IPS-11a (cell line): ENCODE results near the gene SMIM41.
A peak's percentile ranks its signal among the peaks of the same experiment; 100 is the strongest.

ENCODE experiments used
- H3K4me3 ChIP-seq: one replicate; pipeline ENCODE4 v1.5.1; 2013; ENCODE audit warnings: low read depth, low read length, control low read depth

SMIM41 gene

DNA sequence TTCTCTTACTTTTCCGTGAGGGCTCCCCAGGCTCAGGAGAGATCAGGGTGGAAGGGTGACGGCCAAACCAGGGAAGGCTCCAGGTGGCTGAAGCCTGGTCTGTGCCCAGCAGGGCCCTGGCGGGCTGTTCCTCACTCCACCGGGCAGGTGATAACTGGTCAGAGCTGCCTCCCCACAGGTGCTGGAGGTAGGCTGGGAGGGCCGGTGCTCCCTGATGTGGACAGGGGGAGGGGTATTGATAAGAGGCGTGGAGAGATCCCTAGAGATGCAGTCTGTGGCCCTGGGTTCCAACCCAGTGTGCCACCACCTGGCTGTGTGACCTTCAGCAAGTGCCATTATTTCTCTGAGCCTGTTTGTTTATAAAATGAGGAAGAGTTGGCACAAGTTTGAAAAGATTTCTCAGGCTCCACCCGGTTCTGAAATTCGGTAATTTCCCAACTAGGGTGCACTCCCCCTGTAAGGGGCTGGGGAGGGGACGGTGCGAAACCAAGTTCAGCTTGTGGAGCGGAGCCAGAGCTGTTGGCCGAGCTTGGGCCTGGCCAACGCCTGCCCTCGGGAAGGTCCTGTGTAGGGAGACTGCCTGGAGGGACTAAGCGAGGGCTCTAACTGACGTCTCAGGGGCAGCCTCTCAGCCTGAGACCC lies 29.3 kb upstream of the SMIM41 start:
- peak overlapping the region; percentile 53 for H3K4me3 ChIP-seq

DNA sequence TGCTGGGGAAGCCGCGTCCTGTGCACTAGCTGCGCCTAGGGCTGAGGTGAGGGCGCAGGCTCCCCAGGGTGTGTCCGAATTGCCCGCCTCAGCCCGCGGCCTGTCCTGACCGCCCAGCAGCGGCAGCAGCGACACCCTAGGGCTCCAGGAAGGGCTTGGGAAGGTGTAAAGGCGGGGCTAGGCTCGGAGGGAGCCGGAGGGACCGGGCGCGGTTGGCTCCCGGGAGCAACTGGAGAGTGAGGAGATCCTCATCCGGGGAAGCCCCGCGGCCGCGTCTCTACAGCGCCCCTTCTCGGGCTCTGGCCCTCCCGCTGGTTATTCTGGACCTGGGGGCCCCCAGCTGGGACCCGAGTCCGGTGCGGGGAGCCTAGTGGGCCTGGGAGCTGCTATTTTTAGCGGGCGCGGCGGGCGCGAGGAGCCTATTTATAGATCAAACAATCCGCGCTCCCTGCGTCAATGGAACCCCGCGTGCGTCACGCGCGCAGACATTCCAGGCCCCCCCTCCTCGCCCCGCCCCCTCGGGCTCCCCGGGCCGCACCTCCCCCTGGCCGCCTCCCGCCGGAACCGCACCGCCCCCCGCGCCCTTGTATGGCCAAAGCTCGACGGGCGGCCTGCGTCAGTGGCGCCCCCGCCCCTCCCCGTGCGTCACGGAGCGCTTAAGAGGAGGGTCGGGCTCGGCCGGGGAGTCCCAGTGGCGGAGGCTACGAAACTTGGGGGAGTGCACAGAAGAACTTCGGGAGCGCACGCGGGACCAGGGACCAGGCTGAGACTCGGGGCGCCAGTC lies 28.6 kb upstream of the SMIM41 start, which contains the start of gene NR4A1:
Gene NR4A1 (plus strand): TSS at position 685 of the 784 bp plus-strand sequence. CDS start 2,887 bp downstream, outside the sequence.
- peak within 1 kb of the TSS; percentile 53 for H3K4me3 ChIP-seq

DNA sequence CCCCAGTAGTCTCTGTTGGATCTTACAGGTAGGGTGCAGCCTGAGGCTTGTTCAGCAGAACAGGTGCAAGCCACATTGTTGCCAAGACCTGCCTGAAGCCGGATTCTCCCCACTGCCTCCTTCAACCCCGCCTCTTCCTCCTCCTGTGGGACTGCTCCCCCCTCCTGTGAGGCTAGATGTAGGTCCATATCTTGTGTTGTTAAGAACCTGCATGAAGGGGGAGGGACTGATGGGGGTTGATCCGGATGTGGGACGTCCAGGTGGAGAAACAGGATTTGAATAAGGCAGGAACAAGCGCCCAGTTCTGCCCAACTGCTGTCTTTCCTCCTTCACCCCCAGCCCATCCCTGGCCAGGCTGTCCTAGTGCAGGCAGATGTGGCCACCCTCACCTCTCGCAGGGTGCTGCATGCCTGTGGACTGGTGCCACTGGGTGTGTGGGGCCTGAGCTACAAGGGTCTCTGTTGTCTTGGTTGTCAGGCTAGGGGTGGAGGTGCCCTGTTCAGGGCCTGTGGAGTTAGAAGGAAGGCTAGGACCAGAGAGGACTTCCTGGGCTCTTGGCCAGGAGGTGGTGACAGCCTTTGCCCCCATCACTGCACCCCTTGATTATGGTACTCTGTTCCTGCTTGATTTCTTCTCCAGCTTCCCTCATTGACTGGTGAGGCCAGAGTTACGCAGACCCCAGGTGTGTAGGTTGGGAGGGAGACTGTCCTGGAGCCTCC lies 26.9 kb upstream of the SMIM41 start:
- no peak overlapping the region for H3K4me3 ChIP-seq

DNA sequence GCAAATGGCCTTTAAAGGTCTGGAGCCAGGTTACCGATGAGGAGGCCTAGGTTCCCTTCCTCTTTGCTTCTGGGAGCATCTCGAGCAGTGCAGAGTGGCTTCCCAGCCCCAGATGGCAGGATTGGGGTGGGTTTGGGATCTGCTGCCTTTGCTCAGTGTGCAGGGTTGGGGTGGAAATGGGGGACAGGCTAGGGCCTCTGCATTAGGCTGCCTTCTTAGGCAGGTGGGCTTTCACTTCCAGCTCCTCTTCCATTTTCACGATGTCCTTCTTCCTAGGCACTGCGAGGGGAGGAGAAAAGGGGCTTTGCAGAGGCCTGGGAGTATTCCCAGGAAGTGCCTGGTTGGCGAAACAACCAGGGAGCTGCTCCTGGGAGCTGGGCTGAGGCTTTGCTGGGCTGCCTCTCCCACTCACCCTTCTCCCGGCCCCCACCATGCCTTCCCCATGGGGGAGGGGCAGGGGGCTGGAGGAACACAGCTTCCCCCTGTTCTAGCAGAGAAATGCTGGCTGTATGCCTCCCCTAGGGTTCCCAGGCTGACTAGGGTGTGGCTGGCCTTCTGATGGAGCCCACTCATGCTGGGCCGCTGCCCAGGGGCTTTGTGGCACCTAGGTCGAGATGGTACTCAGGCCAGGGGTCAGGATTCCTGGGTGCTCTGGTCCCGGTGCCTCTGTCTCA lies 25.8 kb upstream of the SMIM41 start:
- H3K4me3 ChIP-seq, result no peak overlapping the region

DNA sequence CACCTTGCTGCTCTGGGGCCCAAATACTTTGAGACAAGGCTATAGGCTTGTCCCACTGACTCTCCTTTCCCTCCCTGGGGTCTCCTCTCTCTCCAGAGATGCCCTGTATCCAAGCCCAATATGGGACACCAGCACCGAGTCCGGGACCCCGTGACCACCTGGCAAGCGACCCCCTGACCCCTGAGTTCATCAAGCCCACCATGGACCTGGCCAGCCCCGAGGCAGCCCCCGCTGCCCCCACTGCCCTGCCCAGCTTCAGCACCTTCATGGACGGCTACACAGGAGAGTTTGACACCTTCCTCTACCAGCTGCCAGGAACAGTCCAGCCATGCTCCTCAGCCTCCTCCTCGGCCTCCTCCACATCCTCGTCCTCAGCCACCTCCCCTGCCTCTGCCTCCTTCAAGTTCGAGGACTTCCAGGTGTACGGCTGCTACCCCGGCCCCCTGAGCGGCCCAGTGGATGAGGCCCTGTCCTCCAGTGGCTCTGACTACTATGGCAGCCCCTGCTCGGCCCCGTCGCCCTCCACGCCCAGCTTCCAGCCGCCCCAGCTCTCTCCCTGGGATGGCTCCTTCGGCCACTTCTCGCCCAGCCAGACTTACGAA lies 25.2 kb upstream of the SMIM41 start:
- H3K4me3 ChIP-seq, result no peak overlapping the region

DNA sequence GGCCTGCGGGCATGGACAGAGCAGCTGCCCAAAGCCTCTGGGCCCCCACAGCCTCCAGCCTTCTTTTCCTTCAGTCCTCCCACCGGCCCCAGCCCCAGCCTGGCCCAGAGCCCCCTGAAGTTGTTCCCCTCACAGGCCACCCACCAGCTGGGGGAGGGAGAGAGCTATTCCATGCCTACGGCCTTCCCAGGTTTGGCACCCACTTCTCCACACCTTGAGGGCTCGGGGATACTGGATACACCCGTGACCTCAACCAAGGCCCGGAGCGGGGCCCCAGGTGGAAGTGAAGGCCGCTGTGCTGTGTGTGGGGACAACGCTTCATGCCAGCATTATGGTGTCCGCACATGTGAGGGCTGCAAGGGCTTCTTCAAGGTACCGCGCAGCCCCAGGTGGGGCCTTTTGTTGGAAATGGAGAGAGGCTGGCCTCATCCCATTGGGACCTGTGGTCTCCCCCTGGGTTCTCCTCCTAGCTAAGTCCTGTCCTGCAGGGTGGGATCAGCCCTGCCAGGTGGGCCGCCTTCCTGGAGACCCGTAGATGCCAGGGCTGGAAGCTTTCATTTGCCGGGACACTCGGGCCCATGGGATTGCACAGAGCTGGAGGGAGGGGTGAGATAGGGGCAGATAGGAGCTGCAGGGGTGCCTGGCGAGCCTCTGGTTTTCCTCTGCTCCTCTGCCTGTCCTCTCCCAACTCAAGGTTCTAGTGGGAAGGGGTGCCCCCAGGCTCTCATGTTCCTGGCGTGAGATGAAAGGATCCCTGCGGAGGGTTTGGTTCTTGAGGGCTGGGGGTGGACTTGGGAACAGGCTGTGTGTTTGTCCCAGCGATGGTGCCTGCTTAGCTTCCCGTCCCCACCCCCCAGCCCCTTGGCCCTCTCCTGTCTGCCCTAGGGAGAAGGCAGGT lies 24.4 kb upstream of the SMIM41 start:
- H3K4me3 ChIP-seq, result no peak overlapping the region

DNA sequence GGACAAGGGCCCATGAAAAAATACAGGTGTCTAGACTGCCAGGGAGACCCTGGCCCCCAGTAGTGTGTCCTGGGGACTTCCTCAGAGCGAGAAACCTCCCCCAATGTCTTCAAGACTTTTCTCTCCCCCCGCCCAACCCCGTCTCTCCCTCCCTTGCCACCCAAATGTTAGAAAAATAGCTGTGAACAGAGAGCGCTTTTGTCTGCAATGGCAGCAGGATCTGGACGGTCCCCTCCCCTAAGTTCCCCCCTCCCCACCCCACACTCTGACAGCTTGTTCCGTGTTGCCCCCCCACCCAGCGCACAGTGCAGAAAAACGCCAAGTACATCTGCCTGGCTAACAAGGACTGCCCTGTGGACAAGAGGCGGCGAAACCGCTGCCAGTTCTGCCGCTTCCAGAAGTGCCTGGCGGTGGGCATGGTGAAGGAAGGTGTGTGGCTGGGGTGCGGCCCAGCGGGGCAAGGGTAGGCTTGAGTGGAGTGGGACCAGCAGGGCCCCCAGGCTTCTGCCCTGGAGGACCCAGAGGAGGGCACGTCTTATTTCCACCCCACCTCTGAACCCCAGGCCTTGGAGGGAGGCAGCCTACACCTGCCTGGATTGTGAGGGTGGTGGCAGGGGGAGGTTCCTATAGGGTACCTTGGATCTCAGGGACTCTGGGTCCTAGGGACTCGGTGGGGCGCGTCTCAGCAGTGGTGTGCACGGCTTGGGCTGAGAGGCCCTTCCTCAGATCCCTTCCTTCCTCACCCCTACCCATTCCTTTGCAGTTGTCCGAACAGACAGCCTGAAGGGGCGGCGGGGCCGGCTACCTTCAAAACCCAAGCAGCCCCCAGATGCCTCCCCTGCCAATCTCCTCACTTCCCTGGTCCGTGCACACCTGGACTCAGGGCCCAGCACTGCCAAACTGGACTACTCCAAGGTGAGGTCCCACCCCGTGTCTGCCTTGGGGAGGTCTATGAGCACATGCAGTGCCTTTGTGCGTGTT lies 23.5 kb upstream of the SMIM41 start:
- H3K4me3 ChIP-seq, result no peak overlapping the region

DNA sequence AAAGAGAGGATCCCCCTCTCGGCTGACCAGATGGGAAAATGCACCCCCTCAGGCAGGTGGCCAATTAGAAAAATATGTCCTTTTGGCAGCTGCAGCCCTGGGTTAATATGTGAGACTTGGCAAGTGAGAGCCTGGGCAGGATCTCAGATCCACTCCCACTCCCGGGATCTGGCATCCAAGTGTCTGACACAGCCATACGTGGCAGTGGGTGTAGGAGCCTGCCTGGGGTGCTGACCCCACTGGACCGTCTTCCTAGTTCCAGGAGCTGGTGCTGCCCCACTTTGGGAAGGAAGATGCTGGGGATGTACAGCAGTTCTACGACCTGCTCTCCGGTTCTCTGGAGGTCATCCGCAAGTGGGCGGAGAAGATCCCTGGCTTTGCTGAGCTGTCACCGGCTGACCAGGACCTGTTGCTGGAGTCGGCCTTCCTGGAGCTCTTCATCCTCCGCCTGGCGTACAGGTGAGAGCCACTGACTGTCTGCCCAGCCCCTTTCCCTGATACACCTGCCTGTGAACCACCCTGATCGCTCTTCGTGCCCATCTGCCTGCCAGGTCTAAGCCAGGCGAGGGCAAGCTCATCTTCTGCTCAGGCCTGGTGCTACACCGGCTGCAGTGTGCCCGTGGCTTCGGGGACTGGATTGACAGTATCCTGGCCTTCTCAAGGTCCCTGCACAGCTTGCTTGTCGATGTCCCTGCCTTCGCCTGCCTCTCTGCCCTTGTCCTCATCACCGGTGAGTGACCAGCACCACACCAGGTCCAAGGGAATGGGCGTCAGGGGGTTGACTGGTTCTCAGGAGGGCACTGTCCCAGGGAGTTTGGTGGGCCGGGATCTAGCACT lies 22.5 kb upstream of the SMIM41 start:
- H3K4me3 ChIP-seq, result no peak overlapping the region

DNA sequence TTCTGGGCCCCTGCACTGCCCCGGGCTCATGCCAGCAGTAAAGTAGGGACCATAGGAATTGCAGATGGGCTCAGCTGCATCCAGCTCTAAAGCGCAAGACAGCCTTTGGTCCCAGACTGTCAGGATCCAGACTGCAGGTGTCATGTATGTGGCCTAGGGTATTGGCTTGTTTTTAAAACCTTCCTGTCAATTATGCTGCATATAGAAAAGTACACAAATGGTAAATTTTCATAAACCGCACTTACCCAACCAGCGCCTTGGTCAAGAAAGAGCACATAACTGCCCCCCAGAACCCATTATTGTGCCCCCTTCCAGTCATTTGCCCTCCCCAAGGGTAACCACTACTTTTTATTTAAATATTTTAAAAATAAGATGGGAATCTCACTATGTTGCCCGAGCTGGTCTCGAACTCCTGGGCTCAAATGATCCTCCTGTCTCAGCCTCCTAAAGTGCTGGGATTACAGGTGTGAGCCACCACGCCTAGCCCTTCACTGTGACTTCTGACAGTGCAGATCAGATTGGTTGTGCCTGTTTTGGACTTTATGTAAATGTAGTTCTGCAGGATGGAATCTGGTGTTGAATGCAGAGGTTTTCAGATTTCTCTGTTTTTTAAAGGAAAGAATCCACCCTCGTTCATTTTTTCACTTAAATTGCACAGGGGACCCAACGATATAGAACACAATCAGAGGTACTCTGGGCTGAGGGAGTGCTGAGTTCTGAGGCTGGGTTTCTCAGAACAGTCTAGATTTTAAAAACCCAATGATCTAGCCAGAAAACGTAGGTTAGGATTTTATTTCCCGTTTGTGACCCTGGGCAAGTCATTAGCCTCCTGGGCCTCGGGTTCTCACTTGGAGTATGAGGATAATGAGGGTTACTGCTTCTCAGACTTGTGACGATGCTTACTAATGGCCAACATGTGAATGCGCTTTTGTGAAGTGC lies 21.6 kb upstream of the SMIM41 start:
- H3K4me3 ChIP-seq, result no peak overlapping the region

DNA sequence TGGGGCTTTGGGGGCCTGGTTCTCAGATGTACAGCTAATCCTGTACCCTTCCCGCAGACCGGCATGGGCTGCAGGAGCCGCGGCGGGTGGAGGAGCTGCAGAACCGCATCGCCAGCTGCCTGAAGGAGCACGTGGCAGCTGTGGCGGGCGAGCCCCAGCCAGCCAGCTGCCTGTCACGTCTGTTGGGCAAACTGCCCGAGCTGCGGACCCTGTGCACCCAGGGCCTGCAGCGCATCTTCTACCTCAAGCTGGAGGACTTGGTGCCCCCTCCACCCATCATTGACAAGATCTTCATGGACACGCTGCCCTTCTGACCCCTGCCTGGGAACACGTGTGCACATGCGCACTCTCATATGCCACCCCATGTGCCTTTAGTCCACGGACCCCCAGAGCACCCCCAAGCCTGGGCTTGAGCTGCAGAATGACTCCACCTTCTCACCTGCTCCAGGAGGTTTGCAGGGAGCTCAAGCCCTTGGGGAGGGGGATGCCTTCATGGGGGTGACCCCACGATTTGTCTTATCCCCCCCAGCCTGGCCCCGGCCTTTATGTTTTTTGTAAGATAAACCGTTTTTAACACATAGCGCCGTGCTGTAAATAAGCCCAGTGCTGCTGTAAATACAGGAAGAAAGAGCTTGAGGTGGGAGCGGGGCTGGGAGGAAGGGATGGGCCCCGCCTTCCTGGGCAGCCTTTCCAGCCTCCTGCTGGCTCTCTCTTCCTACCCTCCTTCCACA lies 20.7 kb upstream of the SMIM41 start:
- H3K4me3 ChIP-seq, result no peak overlapping the region

DNA sequence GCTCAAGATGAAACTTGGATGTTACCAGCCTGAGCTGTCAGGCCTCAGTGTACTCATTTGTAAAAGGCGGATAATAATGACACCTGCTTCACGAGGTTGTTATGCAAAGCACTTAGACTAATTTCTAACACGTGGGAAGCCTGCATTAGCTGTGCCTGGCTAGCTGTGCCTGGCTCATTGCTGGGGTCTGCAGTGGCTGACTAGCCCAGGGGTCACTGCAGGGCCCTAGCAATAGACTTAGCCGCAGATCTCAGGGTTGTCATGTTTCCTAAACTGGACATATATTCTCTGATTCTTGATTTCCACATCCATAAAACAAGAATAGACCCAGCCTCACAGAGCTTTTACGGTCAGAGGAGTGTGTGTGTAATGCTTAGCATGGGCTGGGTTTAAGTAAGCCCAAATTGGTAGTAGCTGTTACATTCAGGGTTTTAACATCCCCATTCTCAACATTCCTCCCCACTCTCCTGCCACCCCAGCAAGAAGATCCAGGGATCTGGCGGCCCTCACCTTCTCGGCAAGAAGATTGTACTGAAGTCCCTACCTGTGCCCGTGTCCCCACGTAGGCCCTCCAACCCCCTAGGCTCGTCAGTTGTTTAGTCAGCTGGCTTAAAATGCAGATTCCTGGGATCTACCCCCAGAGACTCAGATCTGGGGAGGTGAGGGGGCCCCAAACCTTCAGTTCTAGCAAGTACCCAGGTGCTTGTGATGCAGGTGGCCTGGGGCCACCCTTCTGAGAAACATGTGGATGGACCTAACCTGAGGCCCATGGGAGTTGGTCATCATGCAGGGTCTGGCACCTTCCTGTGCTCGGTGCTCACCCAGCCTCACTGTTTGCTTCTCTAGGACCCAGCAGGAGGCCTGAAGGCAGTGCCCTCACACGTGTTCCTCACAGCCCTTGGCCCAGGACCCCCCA lies 19.7 kb upstream of the SMIM41 start:
- no peak overlapping the region for H3K4me3 ChIP-seq

DNA sequence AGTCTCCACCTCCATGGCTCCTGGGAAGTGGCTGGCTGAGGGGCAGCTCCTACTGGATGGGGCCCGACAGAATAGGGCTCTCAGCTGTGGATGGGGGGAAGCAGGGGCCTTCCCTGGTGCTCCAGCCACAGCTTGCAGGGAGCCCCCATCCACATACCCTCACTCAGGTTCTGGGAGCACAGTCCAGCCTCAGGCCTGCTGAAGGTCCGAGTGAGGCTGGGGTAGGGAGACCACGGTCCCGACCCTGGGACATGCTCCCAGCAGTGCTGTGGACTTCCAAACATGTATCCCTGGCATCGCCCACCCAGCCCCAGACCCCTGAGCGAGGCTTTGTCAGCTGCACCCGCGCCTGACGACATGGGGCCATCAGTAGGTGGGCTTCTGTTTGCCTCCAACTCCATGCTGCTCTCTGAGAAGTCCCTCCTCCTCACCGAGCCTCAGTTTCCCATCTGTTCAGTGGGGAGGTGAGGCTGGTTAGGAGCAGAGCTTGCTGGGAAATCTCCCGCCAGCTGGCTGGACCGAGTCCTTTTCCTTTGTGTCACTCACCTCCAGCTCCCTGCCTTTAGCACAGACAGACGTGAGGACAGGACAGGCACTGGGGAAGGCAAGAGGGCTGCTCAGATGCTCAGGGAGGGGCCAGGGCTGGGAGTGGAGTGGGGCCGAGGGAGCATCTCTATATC lies 18.9 kb upstream of the SMIM41 start:
- no peak overlapping the region for H3K4me3 ChIP-seq

DNA sequence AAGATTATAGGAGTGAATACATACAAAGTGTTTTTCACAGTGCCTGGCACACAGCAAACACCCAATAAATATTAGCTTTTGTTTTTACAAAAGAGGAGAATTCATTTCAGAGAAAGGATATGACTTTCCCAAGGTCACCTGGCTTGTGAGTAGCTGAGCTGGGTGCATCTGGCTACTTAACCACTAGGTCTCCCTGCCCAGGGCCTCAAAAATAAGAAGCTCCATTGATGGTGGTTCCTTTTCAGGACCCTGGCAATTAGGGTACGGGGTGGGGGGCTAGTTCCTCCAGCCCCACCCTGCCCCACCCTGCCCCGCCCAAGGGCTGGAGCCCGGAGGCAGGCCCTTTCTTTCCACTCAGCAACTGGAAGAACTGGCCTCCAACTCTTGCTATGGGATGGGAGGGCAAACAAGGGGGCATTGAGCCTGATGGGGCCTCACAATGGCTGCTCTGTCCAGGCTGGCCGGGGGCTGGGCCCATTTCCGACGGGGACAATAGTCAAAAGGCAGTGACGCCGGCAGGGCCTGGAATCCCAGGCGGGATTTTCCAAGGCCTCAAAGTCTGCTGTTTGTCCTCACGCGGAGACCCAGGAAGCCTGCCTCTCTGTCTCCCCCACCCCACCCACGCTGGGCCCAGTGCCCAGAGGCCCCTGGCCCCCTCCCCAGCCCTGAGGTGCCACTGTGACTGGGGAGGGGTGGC lies 17.9 kb upstream of the SMIM41 start:
- H3K4me3 ChIP-seq, result no peak overlapping the region
